Measurements from ENCODE around the gene SCN4A.

- TF ChIP-seq CTCF (conservative IDR thresholded peaks at IDR 0.05; ENCODE audit: low read depth, low read length) (peak; percentile 91), EZH2 (IDR thresholded peaks at IDR 0.05; ENCODE audit: low read length, unreplicated experiment) (no peak)
Measured at GRCh38 chr17:63919311-63919723, 53.4 kb downstream of the SCN4A start.

All from PC-3 (cell line).